ENCODE data around the gene GRIK2. TPM values are rescaled to one million over a fixed set of nuclear protein-coding genes. Genes with fewer than 3 reads are reported as not detected.

The GRIK2 gene
- total RNA-seq, 4 donors from 2014 or later, result 1.4 to 51.9 (median 9.6) TPM

GRCh38 chr6:101668496-101669030 is 275.1 kb downstream of the GRIK2 start:
- TF ChIP-seq POLR2A (IDR thresholded peaks at IDR 0.05), result no peak
- TF ChIP-seq CTCF (IDR thresholded peaks at IDR 0.05), result no peak
- Histone ChIP-seq H3K4me1 (peaks cover 9 to 33% of the 10 kb centered on the region in 2 donors), H3K27me3 (no peaks in the 10 kb centered on the region), H3K4me3 (replicated peaks in 1 of 3) (no peak overlapping the region), H3K9me3 (no peaks in the 10 kb centered on the region), H3K27ac (no peak overlapping the region), H3K36me3 (no peaks in the 10 kb centered on the region)
- 58 to 70% methylated on average over 2 of the region's 2 CpGs for WGBS, 2 donors
- no peak for DNase-seq
- intact Hi-C loops (cut with DNase I), result no loop called here

GRCh38 chr6:101676187-101676586 is 282.7 kb downstream of the GRIK2 start:
- Histone ChIP-seq H3K27ac (no peak overlapping the region), H3K36me3 (no peaks in the 10 kb centered on the region), H3K4me1 (no peaks in the 10 kb centered on the region), H3K9me3 (no peaks in the 10 kb centered on the region), H3K4me3 (replicated peaks in 1 of 3) (no peak overlapping the region), H3K27me3 (no peaks in the 10 kb centered on the region)
- no peak for DNase-seq
- intact Hi-C loops (cut with DNase I), result no loop called here
- 87 to 89% methylated on average over 2 of the region's 2 CpGs for whole genome bisulfite sequencing, 2 donors
- TF ChIP-seq POLR2A (IDR thresholded peaks at IDR 0.05), result no peak
- TF ChIP-seq CTCF (IDR thresholded peaks at IDR 0.05), result no peak

- Histone ChIP-seq H3K27ac (no peak overlapping the region), H3K4me1 (no peaks in the 10 kb centered on the region), H3K36me3 (no peaks in the 10 kb centered on the region), H3K4me3 (replicated peaks in 1 of 3) (no peak overlapping the region), H3K27me3 (no peaks in the 10 kb centered on the region), H3K9me3 (no peaks in the 10 kb centered on the region)
- DNase-seq, result no peak
- intact Hi-C loops (cut with DNase I), result no loop called here
- 89 to 96% methylated on average over 5 of the region's 5 CpGs for WGBS, 2 donors
- TF ChIP-seq CTCF (IDR thresholded peaks at IDR 0.05) (no peak), POLR2A (IDR thresholded peaks at IDR 0.05) (no peak)
Observed at GRCh38 chr6:101682937-101683336, 289.4 kb downstream of the GRIK2 start.

GRCh38 chr6:101683884-101684283 is 290.4 kb downstream of the GRIK2 start:
- H3K4me3 ChIP-seq (replicated peaks in 1 of 3), result no peak overlapping the region
- no peak for DNase-seq
- H3K36me3 ChIP-seq, result no peaks in the 10 kb centered on the region
- H3K4me1 ChIP-seq, result no peaks in the 10 kb centered on the region
- no peak for TF ChIP-seq CTCF (IDR thresholded peaks at IDR 0.05)
- no peak for TF ChIP-seq POLR2A (IDR thresholded peaks at IDR 0.05)
- H3K9me3 ChIP-seq, result no peaks in the 10 kb centered on the region
- intact Hi-C loops (cut with DNase I), result no loop called here
- no peak overlapping the region for H3K27ac ChIP-seq
- WGBS, 2 donors, result 70 to 84% methylated on average over 1 of the region's 1 CpG
- no peaks in the 10 kb centered on the region for H3K27me3 ChIP-seq

- H3K4me3 ChIP-seq (replicated peaks in 1 of 3), result no peak overlapping the region
- DNase-seq, result no peak
- TF ChIP-seq CTCF (IDR thresholded peaks at IDR 0.05), result no peak
- no peak for TF ChIP-seq POLR2A (IDR thresholded peaks at IDR 0.05)
- H3K27me3 ChIP-seq, result no peaks in the 10 kb centered on the region
- H3K36me3 ChIP-seq, result no peaks in the 10 kb centered on the region
- no peaks in the 10 kb centered on the region for H3K4me1 ChIP-seq
- 88 to 91% methylated on average over 3 of the region's 3 CpGs for WGBS, 2 donors
- H3K9me3 ChIP-seq, result no peaks in the 10 kb centered on the region
- no peak overlapping the region for H3K27ac ChIP-seq
- intact Hi-C loops (cut with DNase I), result no loop called here
Observed at GRCh38 chr6:101686653-101687052, 293.1 kb downstream of the GRIK2 start.

All from thyroid gland (tissue), 4 donors.